CD4-positive, alpha-beta T cell treated with Interleukin-17A for 1 hour (primary cell): Measurements from ENCODE around the gene RASGRP4.
"Not testable (repeated sequence)": the region's sequence is repeated elsewhere in the genome, so short reads cannot be mapped to it uniquely, and the experiment has no call there.

Experiments used
- DNase-seq: peaks from one replicate; pipeline ENCODE4 v3.0.0-alpha.2; 2020

Gene RASGRP4

DNA sequence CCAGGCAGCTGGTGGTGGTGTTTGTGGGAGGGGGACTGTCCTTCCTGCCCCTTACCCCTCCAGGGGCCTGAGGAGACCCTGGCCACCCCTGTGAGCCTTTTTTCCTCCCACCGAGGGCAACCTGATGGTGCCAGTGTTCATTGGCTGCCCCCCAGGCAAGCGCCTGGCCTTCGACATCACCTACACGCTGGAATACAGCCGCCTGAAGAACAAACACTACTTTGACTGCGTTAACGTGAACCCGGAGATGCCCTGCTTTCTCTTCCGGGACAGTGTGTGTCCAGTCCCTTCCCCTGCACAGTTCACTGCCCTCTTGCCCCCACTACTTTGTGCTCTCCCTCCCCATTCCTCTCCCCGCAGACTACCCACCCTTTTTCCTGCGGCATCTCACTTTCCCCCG lies 59.0 kb downstream of the RASGRP4 start:
- DNase-seq = no peak

DNA sequence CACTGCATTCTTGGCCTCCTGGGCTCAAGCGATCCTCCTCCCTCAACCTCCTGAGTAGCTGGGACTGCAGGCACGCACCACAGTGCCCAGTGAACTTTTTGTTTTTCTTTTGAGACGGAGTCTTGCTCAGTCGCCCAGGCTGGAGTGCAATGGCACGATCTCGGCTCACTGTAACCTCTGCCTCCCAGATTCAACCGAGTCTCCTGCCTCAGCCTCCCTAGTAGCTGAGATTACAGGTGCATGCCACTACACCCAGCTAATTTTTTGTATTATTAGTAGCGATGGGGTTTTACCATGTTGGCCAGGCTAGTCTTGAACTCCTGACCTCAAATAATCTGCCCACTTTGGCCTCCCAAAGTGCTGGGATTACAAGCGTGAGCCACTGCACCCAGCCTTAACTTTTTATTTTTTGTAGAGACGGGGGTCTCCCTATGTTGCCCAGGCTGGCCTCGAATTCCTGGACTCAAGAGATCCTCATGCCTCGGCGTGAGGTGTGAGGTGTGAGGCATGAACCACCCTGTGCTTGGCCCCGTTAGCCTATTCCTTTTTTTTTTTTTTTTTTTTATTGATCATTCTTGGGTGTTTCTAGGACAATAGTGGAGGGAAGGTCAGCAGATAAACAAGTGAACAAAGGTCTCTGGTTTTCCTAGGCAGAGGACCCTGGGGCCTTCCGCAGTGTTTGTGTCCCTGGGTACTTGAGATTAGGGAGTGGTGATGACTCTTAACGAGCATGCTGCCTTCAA lies 62.9 kb downstream of the RASGRP4 start:
- not testable (repeated sequence) for DNase-seq

DNA sequence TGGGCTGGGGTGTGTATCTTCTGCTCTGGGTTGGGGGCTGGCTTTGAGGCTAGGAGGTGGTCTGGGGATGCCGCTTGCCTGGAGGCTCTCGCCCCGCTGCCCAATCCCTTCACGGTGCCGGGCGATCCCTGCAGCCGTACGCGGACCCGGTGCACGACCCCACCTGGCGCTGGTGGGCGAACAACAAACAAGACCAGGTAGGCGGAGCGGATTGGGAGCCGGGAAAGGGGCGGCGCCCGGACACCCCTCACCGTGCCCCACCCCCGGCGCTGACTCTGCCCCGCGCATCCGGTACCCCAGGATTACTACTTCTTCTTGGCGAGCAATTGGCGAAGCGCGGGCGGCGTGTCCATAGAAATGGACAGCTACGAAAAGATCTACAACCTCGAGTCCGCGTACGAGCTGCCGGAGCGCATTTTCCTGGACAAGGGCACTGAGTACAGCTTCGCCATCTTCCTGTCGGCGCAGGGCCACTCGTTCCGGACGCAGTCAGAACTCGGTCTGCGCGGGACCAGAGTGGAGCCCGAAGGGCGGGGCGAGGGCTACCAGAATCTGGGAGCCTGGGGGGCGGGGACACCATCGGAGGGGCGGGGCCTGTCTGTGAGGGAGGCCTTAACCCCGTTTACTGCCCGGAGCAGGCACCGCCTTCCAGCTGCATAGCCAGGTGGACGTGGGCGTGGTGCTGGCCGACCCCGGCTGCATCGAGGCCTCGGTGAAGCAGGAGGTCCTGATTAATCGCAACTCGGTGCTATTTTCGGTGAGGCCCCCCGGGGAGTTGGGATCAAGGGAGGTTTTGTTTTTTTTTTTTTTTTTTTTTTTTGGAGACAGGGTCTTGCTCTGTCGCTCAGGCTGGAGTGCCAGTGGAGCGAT lies 63.7 kb downstream of the RASGRP4 start:
- peak; percentile 80 for DNase-seq

DNA sequence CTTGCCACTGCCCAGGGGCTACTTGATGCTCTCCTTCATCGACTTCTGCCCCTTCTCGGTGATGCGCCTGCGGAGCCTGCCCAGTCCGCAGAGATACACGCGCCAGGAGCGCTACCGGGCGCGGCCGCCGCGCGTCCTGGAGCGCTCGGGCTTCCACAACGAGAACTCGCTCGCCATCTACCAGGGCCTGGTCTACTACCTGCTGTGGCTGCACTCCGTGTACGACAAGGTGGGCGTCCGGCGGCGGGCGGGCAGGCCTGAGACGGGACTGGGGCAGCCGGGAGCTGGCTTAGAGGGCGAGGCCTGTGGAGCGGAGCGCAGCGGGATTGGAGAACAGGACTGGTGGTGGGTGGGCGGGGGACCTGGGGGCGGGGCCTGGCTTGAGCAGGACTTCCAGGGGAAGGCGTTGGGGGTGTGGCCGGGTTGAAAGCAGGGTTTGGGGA lies 64.4 kb downstream of the RASGRP4 start:
- DNase-seq = peak; percentile 70

DNA sequence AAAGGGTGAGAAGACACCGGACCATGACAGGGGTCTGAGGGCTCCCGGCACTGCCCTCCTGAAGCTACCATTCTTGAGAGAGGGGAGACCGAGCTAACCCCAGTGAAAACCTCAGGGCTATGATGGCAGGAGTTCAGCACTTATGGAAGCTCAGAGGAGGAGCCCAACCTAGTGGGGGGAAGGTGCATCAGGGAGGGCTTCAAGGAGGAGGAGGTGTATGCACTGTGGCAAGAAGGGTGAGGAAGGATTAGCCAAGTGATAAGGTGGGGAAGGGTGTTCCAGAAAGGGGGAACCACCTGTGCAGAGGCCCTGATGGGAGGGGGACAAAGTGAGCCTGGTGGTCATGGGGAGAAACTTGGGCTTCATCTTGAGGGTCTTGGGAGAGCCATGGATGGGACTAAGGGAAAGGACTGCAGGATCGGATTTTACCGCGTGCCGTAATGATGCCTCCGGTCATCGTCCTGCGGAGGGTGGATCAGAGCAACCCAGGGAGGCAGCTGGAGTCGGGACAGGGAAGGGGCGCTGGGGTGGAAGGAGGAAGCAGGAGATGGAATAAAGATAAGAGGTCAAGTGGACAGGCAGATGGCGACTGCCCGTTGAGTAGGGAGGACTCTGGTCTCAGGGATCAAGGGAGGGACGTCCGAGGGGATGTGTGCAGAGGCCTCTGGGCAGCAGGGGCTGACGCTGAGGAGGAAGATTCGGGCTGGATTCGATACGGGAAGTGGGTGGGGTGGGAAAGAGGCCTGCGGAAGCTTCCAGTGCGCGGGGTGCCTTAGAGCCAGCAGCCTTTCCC lies 65.0 kb downstream of the RASGRP4 start:
- DNase-seq = no peak

DNA sequence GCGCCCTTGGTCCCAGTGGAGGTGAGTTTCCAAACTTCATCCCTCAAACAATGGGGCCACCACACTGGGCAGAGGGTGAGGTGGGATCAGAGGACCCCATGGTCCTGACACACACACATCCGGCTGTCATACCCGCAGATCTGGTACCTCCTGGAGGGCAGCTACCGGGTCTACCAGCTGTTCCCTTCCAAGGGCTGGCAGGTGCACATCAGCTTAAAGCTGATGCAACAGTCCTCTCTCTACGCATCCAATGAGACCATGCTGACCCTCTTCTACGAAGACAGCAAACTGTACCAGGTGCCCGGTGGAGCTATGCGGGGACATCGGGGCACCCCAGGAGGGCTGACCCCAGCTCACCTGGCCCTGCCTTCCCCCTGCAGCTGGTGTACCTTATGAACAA lies 65.7 kb downstream of the RASGRP4 start:
- DNase-seq = no peak

DNA sequence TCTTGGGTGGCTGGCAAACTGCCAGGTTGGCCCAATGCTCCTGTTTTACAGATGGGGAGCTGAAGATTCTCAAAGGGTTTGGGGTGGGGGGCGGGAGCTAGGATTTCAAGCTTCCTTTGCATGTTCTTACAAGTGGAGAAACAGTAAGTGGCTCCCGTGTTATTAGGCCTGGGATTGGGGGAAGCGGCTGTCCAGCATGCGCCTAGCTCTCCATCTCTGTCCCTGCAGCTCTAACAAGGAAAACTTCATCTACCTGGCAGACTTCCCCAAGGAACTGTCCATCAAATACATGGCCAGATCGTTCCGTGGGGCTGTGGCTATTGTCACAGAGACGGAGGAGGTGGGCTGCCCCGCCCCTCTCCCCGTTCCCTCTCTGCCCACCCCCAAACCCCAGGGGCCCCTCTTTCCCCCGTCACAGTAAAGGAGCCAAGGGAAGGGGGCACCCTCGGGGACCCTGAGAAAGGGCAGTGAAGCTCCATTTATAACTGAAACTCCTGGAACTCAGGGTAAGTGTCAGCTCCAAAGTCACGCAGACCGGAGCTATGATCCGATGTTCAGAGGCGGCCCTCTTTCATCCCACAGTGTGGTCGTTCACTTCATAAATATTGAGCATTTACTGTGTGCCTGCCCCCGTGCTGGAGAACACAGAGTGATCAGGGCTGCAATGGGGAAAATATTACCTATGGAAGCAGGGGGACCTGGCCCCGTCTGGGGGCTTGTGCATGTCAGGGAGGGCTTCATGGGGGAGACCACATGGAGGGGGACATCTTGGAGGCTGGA lies 66.6 kb downstream of the RASGRP4 start:
- DNase-seq = no peak
